ENCODE data around the gene PRKAB2.

DNA sequence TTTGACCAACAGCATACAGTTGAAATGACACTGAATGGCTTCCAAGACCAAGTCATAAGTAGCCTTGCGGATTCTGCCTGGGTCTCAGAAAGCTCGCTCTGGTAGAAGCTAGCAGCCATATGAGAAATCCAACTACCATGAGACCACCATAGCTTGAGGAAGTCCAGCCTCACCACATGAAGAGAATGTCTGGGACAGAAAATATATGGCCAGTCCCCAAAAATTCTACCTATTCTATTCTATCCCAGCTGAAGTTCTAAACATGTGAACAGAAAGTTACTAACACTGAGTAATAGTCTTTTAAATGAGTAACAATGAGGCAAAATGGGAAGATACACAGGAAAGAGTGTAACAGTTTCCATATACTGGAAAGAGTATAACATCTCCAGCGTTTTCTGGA lies 43.9 kb upstream of the PRKAB2 start:
- TF ChIP-seq, protein P1, sequence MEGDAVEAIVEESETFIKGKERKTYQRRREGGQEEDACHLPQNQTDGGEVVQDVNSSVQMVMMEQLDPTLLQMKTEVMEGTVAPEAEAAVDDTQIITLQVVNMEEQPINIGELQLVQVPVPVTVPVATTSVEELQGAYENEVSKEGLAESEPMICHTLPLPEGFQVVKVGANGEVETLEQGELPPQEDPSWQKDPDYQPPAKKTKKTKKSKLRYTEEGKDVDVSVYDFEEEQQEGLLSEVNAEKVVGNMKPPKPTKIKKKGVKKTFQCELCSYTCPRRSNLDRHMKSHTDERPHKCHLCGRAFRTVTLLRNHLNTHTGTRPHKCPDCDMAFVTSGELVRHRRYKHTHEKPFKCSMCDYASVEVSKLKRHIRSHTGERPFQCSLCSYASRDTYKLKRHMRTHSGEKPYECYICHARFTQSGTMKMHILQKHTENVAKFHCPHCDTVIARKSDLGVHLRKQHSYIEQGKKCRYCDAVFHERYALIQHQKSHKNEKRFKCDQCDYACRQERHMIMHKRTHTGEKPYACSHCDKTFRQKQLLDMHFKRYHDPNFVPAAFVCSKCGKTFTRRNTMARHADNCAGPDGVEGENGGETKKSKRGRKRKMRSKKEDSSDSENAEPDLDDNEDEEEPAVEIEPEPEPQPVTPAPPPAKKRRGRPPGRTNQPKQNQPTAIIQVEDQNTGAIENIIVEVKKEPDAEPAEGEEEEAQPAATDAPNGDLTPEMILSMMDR (conservative IDR thresholded peaks at IDR 0.05; ENCODE audit: low read depth, low read length) = no peak
- TF ChIP-seq FOS (IDR thresholded peaks at IDR 0.05; ENCODE audit: low read depth, low read length) = no peak
- TF ChIP-seq, protein P2, sequence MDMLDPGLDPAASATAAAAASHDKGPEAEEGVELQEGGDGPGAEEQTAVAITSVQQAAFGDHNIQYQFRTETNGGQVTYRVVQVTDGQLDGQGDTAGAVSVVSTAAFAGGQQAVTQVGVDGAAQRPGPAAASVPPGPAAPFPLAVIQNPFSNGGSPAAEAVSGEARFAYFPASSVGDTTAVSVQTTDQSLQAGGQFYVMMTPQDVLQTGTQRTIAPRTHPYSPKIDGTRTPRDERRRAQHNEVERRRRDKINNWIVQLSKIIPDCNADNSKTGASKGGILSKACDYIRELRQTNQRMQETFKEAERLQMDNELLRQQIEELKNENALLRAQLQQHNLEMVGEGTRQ (IDR thresholded peaks at IDR 0.05; ENCODE audit: low read depth, low read length) = no peak
- no peak for TF ChIP-seq POLR2A (IDR thresholded peaks at IDR 0.05; ENCODE audit: low read depth, low read length)
- TF ChIP-seq SMC3 (IDR thresholded peaks at IDR 0.05; ENCODE audit: low read depth, low read length) = no peak
- no peak for TF ChIP-seq CHD1 (IDR thresholded peaks at IDR 0.05; ENCODE audit: low read depth, low read length)
- no peak for TF ChIP-seq MAFK (IDR thresholded peaks at IDR 0.05; ENCODE audit: low read depth, low read length)
- no peak for TF ChIP-seq RFX5 (IDR thresholded peaks at IDR 0.05; ENCODE audit: low read depth, low read length)
- TF ChIP-seq, protein P3, sequence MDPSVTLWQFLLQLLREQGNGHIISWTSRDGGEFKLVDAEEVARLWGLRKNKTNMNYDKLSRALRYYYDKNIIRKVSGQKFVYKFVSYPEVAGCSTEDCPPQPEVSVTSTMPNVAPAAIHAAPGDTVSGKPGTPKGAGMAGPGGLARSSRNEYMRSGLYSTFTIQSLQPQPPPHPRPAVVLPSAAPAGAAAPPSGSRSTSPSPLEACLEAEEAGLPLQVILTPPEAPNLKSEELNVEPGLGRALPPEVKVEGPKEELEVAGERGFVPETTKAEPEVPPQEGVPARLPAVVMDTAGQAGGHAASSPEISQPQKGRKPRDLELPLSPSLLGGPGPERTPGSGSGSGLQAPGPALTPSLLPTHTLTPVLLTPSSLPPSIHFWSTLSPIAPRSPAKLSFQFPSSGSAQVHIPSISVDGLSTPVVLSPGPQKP (IDR thresholded peaks at IDR 0.05; ENCODE audit: borderline replicate concordance, low read depth, low read length) = no peak
- TF ChIP-seq BHLHE40 (IDR thresholded peaks at IDR 0.05; ENCODE audit: low read depth, low read length) = no peak
- no peak for TF ChIP-seq RAD21 (IDR thresholded peaks at IDR 0.05; ENCODE audit: low read length)
- TF ChIP-seq CEBPB (IDR thresholded peaks at IDR 0.05; ENCODE audit: low read depth, low read length) = no peak

Measured in IMR-90 (cell line).